GM19397 (cell line): Measurements from ENCODE around the gene STPG2.

ENCODE experiments used
- ATAC-seq: cut with Tn5 transposase; IDR thresholded peaks from one replicate; pipeline ENCODE4 v1.9.1; 2021; ENCODE audit warnings: mild to moderate bottlenecking, moderate library complexity; ENCODE audit not compliant: unreplicated experiment

The STPG2 gene

GRCh38 chr4:97836662-97837061 lies 306.6 kb downstream of the STPG2 start:
- ATAC-seq: no peak

DNA sequence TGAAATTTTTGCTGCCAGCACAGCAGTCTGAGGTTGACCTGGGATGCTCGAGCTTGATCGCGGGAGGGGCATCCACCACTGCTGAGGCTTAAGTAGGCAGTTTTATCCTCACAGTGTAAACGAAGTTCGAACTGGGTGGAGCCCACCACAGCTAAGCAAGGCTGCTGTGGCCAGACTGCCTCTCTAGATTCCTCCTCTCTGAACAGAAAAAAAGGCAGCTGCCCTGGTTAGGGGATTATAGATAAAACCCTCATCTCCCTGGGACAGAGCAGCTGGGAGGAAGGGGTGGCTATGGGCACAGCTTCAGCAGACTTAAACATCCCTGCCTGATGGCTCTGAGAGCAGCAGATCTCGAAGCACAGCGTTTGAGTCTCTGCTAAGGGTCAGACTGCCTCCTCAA lies 314.6 kb downstream of the STPG2 start:
- ATAC-seq: no peak

- no peak for ATAC-seq
Observed at GRCh38 chr4:97819294-97819693, 324.0 kb downstream of the STPG2 start.

- no peak for ATAC-seq
Observed at GRCh38 chr4:97812768-97813167, 330.5 kb downstream of the STPG2 start.

- ATAC-seq: no peak
Observed at GRCh38 chr4:97786306-97786920, 356.9 kb downstream of the STPG2 start.

GRCh38 chr4:97778174-97778573 lies 365.1 kb downstream of the STPG2 start:
- no peak for ATAC-seq

GRCh38 chr4:97774347-97774989 lies 368.8 kb downstream of the STPG2 start:
- ATAC-seq: no peak

- ATAC-seq: no peak
Observed at GRCh38 chr4:97770222-97770621, 373.1 kb downstream of the STPG2 start.

DNA sequence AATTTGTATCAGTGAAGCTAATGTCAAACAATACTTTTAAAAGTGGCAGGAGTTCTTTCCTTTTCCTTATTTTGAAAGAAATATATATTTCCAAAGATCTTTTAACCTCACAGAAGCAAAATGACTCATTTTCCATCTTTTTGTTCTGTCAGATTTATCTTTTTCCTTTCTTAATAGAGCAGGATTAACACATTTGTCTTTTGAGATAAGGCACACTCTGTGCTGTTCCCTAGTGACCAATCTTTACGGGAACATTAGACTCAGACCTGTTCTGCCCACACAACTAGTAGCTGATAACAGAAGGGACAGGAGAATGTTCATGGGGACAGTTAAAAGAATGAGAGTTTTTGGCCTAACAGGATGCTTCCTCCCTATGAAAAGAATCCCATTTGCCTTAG lies 381.2 kb downstream of the STPG2 start:
- ATAC-seq: no peak

GRCh38 chr4:97761445-97762114 lies 381.7 kb downstream of the STPG2 start:
- ATAC-seq: no peak

DNA sequence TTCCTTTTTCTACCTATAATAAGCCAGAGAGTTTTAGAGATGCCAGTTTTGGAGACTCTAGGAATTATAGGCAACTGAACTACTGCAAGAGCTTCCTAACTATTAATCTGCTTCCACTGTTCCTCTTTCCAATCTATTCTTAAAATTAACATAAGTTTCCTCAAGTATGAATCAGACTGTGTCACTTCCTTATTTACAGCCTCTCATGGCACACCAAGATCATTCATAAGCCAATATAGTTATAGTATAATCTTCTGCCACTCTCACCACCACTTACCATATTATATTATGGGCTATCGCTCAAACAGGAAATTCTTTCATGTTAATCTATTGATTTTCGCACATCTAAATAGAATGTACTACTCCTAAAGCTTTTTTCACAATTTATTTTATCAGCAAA lies 383.5 kb downstream of the STPG2 start:
- no peak for ATAC-seq

DNA sequence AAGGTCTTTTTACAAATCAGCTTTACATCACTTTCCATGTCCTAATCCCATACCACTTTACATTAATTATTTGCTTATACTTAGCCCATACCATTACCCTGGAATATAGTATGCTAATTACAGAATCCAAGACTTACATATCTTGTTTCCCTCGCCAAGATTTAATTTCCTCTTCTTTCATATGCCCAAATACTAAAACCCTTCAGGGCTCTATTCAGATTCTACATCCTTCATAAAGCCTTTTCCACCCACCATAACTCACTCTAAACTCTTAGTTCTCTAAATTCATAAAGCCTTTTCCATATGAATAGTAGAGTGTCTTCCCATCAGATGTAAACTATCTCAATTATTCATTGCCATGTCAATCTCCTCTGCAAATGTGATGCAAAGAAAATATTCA lies 390.7 kb downstream of the STPG2 start:
- ATAC-seq: no peak

GRCh38 chr4:97747945-97748344 lies 395.3 kb downstream of the STPG2 start:
- no peak for ATAC-seq

DNA sequence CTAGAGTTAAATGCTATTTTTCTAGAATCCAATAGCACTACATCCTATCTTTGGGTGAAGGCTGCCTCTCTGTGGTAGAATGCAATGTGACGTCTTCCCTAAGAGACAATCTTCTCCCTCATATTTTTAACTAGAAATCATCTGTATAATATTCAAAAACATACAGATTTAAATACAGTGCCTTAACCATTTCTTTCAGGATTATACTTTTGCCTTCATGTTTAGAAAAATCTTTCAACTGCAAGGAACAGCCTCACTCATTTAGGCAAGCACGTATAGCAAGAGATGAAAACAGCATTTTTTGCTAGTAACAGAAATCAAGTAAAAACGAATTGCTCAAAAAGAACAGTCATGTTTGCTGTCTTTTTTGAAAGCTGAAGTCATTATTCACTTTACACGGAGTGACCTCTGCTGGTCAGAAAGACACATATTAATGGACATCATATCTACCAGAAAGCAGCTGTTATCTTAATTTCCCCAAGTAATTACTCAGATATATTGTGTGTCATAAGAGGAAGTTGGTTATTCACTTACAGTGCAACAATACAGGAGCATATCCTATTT lies 422.3 kb downstream of the STPG2 start:
- no peak for ATAC-seq

DNA sequence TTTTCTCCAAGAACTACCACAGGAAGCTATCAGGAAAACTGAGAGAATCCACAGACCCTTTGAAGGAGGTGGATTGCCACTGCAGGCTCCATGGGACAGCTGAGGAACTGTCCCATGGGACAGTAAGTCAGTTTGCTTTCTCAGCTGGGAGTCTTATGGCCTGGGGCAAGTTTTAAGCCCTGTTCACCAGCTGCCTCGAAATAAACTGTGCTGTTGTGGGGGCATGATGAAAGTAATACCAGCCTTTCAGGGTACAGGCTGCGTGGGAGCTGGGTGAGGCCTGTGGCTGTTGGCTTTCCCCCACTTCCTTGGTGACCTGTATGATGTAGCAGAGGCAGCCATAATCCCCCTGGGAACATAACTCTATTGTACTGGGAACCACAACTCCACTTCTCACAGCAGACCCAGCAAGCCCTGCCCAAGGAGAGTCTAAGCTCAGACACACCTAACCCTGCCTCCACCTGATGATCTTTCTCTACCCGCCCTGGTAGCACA lies 452.1 kb downstream of the STPG2 start:
- no peak for ATAC-seq

GRCh38 chr4:97670703-97671269 lies 472.5 kb downstream of the STPG2 start:
- ATAC-seq: no peak

GRCh38 chr4:97665553-97665952 lies 477.7 kb downstream of the STPG2 start:
- no peak for ATAC-seq

- ATAC-seq: no peak
Observed at GRCh38 chr4:97664741-97665140, 478.5 kb downstream of the STPG2 start.

DNA sequence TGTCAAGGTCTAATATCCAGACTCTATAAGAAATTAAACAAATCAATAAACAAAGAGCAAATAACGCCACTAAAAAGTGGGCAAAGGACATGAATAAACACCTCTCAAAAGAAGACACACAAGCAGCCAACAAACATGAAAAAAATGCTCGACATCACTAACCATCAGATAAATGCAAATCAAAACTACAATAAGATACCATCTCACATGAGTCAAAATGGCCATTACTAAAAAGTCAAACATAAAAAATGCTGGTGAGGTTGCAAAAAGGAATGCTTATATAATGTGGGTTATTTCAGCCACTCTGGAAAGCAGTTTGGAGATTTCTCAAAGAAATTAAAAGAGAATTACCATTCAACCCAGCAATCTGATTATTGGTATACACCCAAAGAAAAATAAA lies 481.1 kb downstream of the STPG2 start:
- no peak for ATAC-seq

DNA sequence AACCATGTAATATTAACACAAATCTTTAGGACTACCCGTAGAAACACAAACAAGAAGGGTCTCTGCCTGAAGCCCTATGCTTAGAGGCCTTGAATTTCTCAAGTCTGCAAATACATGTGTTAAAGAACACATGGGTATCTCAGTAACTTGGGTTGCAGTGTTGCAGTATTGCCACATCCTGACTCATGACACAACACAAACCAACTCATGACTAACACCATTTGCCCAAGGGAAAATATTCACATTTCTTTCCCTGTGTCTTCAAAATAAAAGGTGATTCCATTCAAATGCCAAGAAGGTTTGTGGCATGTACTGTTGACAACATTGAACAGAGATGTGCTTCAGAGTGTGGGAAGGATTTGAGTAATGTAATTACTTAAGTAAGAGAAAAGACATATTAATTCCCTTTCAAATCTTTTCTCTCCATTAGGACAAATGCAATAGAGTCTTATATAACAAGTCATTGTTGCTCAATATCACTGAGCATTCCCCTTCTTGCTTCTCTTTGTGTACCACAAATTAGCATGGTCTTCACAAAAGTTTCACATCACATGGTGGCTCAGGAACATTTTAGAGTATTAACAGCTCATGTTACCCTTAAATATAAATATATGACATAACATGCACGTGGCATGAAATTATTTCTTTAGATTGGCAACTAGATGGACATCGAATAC lies 487.1 kb downstream of the STPG2 start:
- ATAC-seq: no peak

- ATAC-seq: no peak
Observed at GRCh38 chr4:97653701-97654100, 489.6 kb downstream of the STPG2 start.
